ENCODE measurements around the gene KIF26B.
"Not testable (repeated sequence)": the region's sequence is repeated elsewhere in the genome, so short reads cannot be mapped to it uniquely, and the experiment has no call there.

The KIF26B gene

DNA sequence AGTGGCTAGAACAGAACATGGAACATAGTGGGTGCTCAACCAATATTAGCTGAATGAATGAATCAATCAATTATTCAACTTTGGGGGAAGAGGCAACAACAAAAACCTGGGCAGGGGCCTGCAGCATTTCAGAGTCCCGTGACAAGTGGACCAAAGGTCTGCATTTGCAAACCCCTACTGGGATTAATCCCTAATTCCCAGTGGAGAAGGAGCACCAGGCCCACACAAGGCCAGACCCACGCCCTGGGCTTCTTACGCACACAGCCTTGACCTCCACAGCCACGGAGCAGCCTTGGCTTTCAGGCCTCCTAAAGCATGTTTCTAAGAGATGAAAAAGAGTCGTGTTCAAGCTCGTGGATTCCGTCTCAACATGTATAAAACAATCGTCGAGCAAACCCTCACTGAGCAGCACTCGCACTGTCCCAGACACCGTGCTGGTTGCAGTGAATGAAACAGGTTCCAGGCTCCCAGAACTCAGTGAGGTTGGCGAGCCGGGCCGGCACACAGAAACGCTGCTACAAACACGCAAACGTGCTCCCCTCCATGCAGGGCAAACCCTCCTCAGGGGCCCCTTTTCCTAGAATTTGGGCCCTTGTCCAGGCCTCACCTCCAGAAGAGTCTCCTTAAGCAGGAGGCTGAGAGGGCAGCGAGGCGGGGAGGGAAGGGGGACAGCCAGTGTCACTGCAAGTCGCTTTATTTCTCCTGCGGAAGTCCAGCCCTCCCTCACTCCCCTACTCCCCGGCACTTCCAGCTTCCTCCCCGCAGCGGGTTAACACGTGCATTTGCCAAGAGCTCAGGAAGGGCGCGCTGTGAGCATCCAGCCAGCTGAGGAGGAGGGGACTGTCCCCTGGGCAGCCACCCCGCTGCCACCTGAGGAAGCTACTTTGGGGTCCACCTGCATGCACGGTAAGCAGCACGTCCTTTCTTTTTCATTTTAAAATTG, 556.4 kb downstream of the KIF26B start:
- no peak for DNase-seq

DNA sequence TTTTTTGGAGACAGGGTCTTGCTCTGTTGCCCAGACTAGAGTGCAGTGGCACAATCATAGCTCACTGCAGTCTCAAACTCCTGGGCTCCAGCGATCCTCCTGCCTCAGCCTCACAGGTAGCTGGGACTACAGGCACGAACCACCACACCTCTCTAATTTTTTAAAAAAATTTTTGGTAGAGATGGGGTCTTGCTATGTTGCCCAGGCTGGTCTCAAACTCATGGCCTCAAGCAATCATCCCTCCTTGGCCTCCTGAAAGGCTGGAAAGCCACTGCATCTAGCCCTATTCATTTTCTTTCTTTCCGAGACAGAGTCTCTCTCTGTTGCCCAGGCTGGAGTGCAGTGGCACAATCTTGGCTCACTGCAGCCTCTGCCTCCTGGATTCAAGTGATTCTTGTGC, 559.2 kb downstream of the KIF26B start:
- not testable (repeated sequence) for DNase-seq

DNA sequence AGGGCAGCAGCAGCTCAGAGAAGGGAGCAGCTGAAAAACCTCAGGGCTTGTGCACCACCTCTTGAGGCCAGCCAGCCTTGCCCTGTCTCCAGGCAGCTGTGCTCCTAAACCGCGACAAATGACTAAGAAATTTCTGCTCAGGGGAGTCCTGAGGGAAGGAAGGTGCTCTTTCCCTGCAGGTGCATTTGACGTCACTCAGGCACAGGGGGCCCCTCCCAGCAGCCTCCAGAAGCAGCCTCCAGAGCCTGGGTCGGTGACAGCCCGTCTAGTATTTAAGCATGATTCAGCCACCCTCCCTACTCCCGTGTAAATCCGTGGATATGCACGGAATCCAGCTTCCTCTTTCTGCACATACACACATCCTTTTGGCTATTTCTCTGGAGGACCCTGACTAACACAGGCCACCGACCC, 560.5 kb downstream of the KIF26B start:
- peak; percentile 48 for DNase-seq

DNA sequence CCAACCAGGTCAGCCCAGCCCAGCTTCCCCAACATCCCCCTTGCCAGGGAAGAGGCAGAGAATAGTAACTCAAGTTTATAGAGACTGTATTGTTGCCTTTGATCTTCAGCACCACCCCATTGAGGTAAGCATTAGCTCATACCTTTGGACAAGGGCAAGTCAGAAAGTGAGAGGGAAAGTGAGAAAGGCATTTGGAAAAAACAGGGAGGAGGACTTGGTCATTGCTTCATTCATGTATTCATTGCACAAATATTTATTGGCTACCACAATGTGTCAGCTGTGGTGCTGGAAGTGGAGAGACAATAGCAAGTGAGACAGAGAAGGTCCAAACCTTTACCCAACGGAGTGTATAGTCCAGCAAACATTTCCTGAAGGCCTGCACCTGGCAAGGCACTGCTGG, 561.2 kb downstream of the KIF26B start:
- peak; percentile 87 for DNase-seq

DNA sequence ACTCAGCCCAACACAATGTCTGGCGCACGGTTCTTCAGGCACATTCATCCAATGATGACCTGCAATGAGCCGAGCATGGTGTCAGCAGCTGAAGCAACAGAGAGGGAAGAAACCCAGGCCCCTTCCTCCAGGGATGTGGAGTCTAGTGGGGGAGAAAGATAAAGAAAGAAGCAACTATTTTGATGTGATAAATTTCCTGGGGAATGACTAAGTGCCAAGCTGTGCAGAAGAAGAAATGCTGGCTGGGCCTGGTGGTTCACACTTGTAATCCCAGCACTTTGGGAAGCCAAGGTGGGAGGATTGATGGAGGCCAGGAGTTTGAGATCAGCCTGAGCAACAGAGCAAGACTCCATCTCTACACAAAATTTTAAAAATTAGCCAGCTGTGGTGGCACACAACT, 561.8 kb downstream of the KIF26B start:
- DNase-seq = peak; percentile 10

DNA sequence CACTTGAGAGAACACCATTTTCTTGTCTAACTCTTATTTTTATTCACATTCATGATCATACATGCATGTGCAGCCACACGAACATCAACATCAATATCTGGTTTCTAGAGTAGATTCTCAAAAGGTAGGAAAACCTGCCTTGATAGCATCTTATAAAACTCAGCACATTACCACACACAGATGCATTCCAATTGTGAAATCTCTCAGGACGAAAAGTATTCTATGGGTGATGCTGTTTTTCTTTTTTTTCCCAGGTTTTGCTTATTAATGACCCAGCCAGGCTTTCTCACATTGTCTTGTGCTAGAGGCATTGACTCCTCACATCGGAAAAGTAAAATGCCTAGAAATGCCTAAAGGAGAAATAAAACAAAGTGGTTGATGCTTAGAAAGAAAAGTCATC, 562.8 kb downstream of the KIF26B start:
- no peak for DNase-seq

DNA sequence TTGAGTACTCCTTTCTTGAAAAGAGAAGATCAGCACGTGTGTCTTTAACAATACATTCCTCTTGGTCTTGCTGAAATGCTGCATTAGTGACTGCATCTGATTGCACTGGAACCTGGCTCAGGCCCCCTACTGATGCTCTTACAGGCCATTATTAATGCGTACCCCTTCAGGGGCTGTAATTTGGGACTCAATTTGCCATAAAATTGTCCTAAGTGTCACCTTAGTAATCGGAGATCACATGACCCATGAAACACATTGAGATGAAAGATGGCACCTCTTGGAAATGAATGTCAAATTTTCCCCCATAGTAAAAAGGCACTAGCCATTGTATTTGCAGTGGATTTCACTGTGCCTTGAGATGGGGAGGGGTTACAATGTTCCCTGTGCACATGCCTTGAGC, 563.3 kb downstream of the KIF26B start:
- DNase-seq = no peak

DNA sequence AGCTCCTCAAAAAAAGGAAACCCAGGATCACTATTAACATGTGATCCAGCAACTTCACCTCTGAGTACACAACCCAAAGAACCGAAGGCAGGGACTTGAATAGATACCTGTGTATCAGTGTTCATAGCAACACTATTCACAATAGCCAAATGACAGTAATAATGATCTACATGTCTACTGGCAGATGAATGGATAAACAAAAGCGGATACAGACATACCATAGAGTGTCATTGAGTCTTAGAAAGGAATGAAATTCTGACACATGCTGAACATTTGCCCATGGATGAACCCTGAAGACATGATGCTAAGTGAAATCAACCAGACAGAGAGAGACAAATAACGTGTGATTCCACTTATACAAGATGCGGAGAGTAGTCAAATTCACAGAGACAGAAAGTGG, 564.2 kb downstream of the KIF26B start:
- DNase-seq = no peak

DNA sequence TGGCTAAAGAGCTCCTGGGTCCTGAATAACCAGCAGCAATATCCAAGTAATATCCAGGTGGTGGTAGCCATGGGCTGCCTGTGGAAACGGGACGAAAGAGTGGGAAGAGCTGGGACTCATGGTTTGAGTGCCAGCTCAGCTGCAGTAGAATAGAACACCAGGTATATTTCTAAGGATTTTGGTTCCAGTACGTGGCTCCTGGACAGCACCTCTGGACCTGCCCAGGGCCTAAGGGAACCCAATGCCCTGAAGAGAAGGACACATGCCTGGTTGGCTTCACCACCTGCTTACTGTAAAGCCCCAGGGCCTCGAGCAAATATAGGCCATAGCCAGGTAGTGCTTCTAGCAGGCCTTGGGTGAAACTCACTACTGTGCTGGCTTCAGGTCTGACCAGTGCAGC, 566.7 kb downstream of the KIF26B start:
- DNase-seq = no peak

DNA sequence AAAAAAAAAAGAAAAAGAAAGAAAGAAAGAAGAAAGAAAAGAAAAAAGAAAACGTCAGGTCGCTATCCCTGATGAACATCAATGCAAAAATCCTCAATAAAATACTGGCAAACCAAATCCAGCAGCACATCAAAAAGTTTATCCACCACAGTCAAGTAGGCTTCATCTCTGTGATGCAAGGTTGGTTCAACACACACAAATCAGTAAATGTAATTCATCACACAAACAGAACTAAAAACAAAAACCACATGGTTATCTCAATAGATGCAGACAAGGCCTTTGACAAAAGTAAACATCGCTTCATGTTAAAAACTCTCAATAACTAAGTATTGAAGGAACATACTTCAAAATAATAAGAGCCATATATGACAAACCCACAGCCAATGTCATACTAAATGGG, 573.2 kb downstream of the KIF26B start:
- DNase-seq = not testable (repeated sequence)

DNA sequence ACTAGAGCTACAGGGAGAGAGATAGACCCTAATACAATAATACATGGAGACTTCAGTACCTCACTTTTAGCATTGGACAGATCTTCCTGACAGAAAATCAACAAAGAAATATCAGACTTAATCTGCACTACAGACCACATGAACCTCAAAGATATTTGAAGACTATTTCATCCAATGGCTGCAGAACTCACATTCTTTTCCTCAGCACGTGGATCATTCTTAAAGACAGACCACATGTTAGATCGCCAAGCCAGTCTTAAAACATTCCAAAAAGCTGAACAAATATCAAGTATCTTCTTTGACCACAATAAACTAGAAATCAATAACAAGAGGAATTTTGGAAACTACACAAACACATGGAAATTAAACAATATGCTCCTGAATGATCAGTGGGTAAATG, 576.0 kb downstream of the KIF26B start:
- peak; percentile 65 for DNase-seq

DNA sequence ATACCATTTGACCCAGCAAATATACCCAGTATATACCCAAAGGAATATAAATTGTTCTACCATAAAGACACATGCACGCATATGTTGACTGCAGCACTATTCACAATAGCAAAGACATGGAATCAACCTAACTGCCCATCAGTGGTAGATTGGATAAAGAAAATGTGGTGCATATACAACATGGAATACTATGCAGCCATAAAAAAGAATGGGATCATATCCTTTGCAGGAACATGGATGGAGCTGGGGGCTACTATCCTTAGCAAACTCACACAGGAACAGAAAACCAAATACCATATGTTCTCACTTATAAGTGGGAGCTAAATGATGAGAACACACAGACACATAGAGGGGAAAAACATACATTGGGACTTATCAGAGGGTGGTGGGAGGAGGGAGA, 585.6 kb downstream of the KIF26B start:
- not testable (repeated sequence) for DNase-seq

DNA sequence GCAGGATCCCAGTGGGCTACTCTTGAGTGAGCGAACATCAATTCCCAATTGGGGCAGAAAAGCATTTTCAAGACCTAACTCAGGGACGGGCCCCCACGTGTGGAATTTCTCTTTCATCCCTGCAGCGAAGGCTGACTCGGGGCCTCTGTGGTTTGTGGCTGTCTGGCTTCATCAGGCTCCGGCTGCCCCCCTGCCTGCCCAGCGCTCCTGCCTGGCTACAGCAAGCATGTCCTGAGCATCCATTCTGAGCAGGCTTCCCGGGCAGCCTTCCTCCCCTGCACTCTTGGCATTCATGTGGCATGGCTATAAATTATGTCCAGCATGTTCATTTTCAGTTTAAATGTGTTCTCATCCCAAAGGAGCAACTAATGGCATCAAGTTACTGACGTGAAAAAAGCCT, 588.1 kb downstream of the KIF26B start:
- peak; percentile 97 for DNase-seq

DNA sequence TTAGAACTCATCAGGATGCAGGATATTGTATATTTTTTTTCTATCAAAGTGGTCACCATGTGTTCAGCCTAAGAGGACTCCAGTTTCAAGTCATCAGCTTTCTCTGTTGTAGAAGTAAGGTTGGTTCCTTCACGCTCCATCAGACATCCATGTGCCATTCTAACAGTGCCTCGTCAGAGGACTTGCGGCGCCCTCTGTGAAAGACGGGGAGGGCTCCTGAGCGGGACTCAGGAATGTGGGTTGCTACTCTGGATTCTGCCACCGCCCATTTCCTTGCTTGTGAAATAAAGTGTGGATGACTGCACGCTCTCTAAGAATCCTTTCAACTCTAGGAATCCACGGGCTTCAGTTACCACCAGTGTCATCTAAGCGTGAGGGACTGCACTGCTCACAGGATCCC, 593.5 kb downstream of the KIF26B start:
- peak; percentile 58 for DNase-seq

DNA sequence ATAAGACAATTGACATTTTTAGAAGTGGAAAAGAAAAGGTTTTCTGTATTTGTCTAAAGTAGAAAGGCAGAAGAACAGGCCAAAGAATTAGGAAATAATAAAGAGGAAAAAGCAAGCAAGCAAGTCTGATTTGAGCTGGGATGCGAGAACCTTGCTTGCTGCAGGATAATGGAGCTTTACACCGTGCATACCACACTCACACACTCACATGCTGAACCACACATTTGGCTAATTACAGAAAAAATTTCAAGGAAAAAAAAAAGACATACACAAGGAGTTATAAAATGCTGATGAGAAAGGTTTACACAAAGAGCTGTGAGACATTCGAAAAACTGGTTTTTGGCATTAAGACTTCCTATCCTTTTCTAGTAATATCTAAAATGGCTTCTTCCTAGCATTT, 593.9 kb downstream of the KIF26B start:
- peak; percentile 69 for DNase-seq

DNA sequence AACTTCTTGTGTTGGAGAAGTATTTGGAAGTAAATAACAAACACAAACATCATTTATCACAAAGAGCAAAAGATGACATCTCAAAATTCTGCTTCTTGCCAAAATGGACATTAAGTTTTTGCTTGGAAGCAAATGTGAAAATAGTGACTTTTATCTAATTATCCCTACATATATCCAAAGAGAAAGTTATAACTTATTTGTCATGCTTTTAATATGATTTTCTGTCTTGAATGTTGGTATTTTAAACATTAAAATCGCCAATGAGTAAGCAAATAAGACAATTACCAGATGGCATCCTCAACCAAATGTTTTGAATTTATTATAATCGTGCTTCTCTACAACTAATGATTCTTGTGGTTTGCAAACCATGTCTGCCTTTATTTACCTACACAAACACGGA, 594.3 kb downstream of the KIF26B start:
- no peak for DNase-seq

DNA sequence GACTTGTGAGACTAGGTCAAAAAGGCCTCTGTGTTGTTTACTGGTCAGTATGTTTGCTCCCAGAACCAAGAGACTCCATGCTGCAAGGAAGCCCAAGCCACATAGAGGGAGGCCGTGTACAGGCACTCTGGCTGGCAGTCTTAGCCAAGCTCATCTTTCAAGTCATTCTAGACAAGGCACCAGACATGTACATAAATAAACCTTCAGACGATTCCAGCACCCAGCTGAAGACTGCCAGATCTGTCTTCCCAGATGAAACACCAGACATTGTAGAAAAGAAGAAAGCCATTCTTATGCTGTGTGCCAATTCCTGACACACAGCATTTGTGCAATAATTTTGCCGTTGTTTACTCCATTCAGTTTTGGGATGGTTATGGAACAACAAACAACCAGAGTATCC, 595.5 kb downstream of the KIF26B start:
- DNase-seq = peak; percentile 25

DNA sequence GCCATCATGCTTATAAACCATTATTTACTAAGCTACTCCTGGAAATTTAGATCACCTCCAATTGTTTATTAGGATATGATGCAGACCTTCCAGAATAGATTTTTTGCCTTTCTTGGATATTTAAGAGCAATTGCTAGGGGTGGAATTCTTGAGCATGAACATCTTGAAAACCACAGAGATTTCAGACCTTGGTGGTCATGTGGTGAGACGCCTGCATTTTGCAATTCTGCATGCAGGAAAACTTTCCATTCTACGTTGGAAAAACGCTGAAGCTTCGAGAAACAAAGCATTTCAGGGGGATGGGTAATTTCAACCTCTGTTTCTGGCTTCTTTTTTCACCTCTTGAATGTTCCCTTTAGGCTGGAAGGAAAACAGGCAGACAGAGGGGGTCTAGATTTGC, 596.3 kb downstream of the KIF26B start:
- DNase-seq = peak; percentile 94

DNA sequence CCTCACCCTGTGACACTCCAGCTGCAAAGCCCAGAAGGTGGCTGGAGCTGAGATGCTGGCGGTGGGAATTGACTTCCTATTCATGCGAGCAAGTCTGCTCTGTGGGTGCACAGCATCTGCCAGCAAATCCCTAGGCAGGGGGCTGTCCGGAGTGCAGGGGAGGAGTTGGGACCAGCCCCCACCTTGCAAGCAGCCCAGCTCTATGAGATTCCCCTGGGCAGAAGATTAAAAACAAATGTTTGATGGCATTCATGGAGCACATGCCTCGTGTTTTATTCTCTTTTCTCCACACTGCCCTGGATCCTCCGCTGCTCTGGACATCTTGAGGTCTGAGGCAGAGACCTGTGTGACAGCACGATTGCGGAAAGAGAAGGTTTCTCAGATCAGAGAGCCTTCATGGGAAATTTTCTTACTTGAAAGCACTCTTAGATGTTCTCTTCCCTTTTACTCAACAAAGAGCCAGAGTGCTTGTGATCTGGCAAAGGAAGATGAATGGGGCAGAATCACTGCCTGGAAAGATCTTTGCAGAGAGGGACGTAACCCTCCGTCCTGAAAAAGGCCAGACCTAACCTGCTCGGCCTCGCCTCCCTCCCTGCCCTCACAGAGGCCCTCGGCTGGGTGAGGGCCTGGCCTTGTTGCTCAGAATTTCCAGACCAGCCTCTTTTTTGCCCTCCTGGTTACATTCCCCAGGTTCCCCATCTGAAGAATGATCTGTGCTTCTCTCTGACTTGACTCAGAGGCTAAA, 597.1 kb downstream of the KIF26B start:
- peak; percentile 96 for DNase-seq

DNA sequence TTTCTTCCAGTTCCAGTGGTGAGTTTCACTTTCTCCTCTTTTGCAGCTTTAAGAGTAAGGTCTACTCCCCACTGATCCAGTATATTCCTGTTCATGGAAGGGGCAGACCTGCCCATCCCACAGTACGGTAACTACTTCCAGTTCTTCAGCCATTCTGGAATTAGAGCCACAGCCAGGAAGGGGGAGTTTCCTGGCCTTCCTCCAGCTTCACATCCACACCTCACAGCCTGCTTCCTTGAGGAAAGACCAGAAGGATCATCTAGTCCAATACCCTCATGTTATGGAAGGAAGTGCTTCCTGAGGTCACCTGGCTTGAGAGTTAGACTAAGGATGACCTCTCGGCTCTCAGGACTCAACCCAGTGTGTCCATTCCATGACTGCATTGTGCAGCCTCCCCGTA, 597.8 kb downstream of the KIF26B start:
- DNase-seq = peak; percentile 49

DNA sequence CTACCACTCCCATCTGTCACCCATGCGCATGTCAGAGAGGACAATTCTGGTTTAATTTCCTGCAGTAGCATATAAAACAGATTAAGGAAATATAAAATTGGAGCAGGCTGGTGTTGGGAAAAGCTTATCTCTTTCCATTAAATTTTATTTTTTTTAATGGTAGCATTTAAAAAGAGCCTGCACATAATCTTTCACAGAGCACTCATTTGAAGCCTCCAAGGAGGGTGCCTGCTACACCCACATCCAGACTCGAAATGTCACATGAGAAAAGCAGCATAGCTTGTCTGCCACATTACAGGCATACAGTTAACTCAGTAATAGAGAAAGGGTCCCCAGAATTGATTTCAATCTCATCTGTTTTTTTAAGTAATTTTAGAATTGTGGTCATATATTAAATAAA, 599.0 kb downstream of the KIF26B start:
- DNase-seq = no peak

DNA sequence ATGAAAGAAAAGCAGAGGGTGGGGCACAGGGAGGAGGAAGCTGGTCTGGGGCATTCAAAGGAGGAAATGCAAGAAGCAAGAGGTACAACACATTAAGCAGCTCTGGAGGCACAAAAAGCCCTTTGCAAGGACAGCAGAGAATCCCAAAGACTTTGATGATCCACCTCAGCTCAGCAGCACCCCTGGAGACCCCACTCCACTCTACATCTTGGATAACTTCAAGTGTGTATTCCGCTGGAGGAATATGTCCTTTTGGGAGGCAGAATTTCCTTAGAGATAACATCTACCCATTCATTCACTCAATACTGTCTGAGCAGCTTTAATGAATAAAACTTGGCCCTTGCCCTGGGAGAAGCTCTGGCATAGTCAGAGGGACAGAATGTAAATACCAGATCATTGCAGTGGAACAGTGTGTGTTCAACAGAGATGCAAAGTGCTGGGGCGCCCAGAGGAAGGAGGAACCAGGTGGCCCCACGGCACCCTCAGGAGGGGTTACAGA, 599.7 kb downstream of the KIF26B start:
- no peak for DNase-seq
